HEK293 (cell line): ENCODE results near the gene DDX31.

ENCODE experiments used
- CTCF ChIA-PET: fragments of 350-600 bp; formaldehyde crosslinking; extraction: SDS; loops from one replicate; lab custom pipeline; 2021; ENCODE audit warnings: antibody characterized with exemption; lab: Yijun Ruan, JAX
- POLR2A ChIA-PET: fragments of 300-600 bp; formaldehyde crosslinking; extraction: SDS; loops from one replicate; lab custom pipeline; 2020; ENCODE audit warnings: antibody characterized with exemption, inconsistent platforms; lab: Yijun Ruan, JAX
- H3K27ac ChIP-seq: fragments of 200-500 bp; sonication (Bioruptor generic); 2 replicates; pipeline ENCODE4 v1.5.1; 2014; ENCODE audit warnings: low read depth, low read length, control low read depth, inconsistent platforms; ENCODE audit errors: extremely low read depth
- H3K36me3 ChIP-seq, 2 experiments: fragments of 200-500 bp in 1 of 2; sonication (Bioruptor generic) in 1 of 2; 1 replicate in 1 of 2; 2 replicates in 1 of 2; pipeline ENCODE4 v1.5.1; 2014 to 2017; ENCODE audit warnings: inconsistent platforms in 2 of 2, low read length in 2 of 2; ENCODE audit not compliant: control insufficient read depth in 2 of 2, insufficient read depth in 1 of 2
- H3K4me1 ChIP-seq: fragments of 200-500 bp; sonication (Bioruptor generic); 2 replicates; pipeline ENCODE4 v1.5.1; 2014; ENCODE audit warnings: mild to moderate bottlenecking, low read length, inconsistent platforms; ENCODE audit not compliant: control insufficient read depth, insufficient read depth
- H3K4me3 ChIP-seq: 2 replicates; pipeline ENCODE4 v1.5.1; 2011; ENCODE audit warnings: low read depth, mild to moderate bottlenecking, control low read depth, low read length, moderate library complexity
- H3K9me3 ChIP-seq: fragments of 200-500 bp; sonication (Bioruptor generic); 2 replicates; pipeline ENCODE4 v1.5.1; 2014; ENCODE audit warnings: low read depth, low read length, inconsistent platforms; ENCODE audit not compliant: control insufficient read depth, insufficient read depth
- AEBP2 ChIP-seq: fragments of 450-650 bp; formaldehyde crosslinking; IDR thresholded peaks from 2 replicates; pipeline ENCODE4 v1.5.1; 2016; ENCODE audit warnings: missing biosample characterization, missing genetic modification characterization, borderline replicate concordance
- CTCF ChIP-seq: fragments of 450-650 bp; formaldehyde crosslinking; IDR thresholded peaks from 2 replicates; pipeline ENCODE4 v1.5.1; 2016; ENCODE audit warnings: missing biosample characterization, missing genetic modification characterization
- MEIS1 ChIP-seq: sonication (generic); formaldehyde crosslinking; IDR thresholded peaks from 2 replicates; pipeline ENCODE4 v1.8.1; 2022; ENCODE audit warnings: missing genetic modification reagents, mild to moderate bottlenecking, borderline replicate concordance
- TCF7L2 ChIP-seq: IDR thresholded peaks from 2 replicates; pipeline ENCODE4 v1.6.1; 2011; ENCODE audit warnings: low read depth, mild to moderate bottlenecking, inconsistent platforms, low read length, moderate library complexity, borderline replicate concordance
- ZIC2 ChIP-seq: fragments of 450-650 bp; formaldehyde crosslinking; IDR thresholded peaks from 2 replicates; pipeline ENCODE4 v1.5.1; 2016; ENCODE audit warnings: missing biosample characterization, missing genetic modification characterization
- ZNF121 ChIP-seq: fragments of 450-650 bp; formaldehyde crosslinking; IDR thresholded peaks from 2 replicates; pipeline ENCODE4 v1.5.1; 2016; ENCODE audit warnings: missing biosample characterization, missing genetic modification characterization
- ZNF138 ChIP-seq: fragments of 450-650 bp; formaldehyde crosslinking; IDR thresholded peaks from 2 replicates; pipeline ENCODE4 v1.5.1; 2016; ENCODE audit warnings: missing biosample characterization, missing genetic modification characterization, borderline replicate concordance
- ZNF2 ChIP-seq: fragments of 450-650 bp; formaldehyde crosslinking; IDR thresholded peaks from 2 replicates; pipeline ENCODE4 v1.5.1; 2016; ENCODE audit warnings: missing biosample characterization, missing genetic modification characterization
- ZNF214 ChIP-seq: fragments of 450-650 bp; formaldehyde crosslinking; IDR thresholded peaks from 2 replicates; pipeline ENCODE4 v1.5.1; 2017; ENCODE audit warnings: missing biosample characterization, mild to moderate bottlenecking, missing genetic modification characterization, borderline replicate concordance
- ZNF248 ChIP-seq: fragments of 450-650 bp; formaldehyde crosslinking; IDR thresholded peaks from 2 replicates; pipeline ENCODE4 v1.5.1; 2017; ENCODE audit warnings: missing biosample characterization, missing genetic modification characterization
- ZNF280C ChIP-seq: fragments of 450-650 bp; formaldehyde crosslinking; IDR thresholded peaks from 2 replicates; pipeline ENCODE4 v1.5.1; 2016; ENCODE audit warnings: missing biosample characterization, missing genetic modification characterization
- ZNF416 ChIP-seq: fragments of 450-650 bp; formaldehyde crosslinking; IDR thresholded peaks from 2 replicates; pipeline ENCODE4 v1.5.1; 2016; ENCODE audit warnings: missing biosample characterization, missing genetic modification characterization
- ZNF626 ChIP-seq: fragments of 450-650 bp; sonication (Bioruptor Pico); formaldehyde crosslinking; IDR thresholded peaks from 2 replicates; pipeline ENCODE4 v1.5.1; 2018; ENCODE audit warnings: missing biosample characterization, missing genetic modification characterization, inconsistent platforms
- ZNF664 ChIP-seq: fragments of 450-650 bp; formaldehyde crosslinking; IDR thresholded peaks from 2 replicates; pipeline ENCODE4 v1.5.1; 2016; ENCODE audit warnings: missing biosample characterization, missing genetic modification characterization
- ZNF677 ChIP-seq: fragments of 450-650 bp; IDR thresholded peaks from 2 replicates; pipeline ENCODE4 v1.5.0; 2018; ENCODE audit warnings: missing biosample characterization, mild to moderate bottlenecking, missing genetic modification characterization, moderate library complexity
- ZSCAN4 ChIP-seq: fragments of 450-650 bp; formaldehyde crosslinking; IDR thresholded peaks from 2 replicates; pipeline ENCODE4 v1.5.1; 2017; ENCODE audit warnings: missing biosample characterization, missing genetic modification characterization

Gene DDX31

GRCh38 chr9:132626285-132626684, 43.5 kb downstream of the DDX31 start:
- POLR2A ChIA-PET, result no interaction called here
- peaks cover 3 to 67% of the 10 kb centered on the region in 2 experiments; a peak in 2 of 3 replicates for H3K36me3 ChIP-seq
- CTCF ChIA-PET, result interaction anchor here (0.7 kb wide), 1 partner anchor 36 kb away, joined by 3 read pairs; no protein-coding TSS in a partner anchor
- H3K4me3 ChIP-seq, result no peak overlapping the region
- H3K4me1 ChIP-seq, result no peaks in the 10 kb centered on the region
- H3K27ac ChIP-seq, result no peak overlapping the region
- no peaks in the 10 kb centered on the region for H3K9me3 ChIP-seq
- no peak for TF ChIP-seq ZIC2
- TF ChIP-seq ZNF121 (tag by site-specific recombination), result no peak
- TF ChIP-seq ZNF677 (tag by site-specific recombination), result no peak
- TF ChIP-seq TCF7L2, result no peak
- TF ChIP-seq ZNF214 (tag by site-specific recombination), result no peak

GRCh38 chr9:132622159-132622558, 47.6 kb downstream of the DDX31 start:
- no peaks in the 10 kb centered on the region for H3K4me1 ChIP-seq
- no peak overlapping the region for H3K4me3 ChIP-seq
- POLR2A ChIA-PET, result interaction anchor here (1.0 kb wide), 1 partner anchor 47 kb away, joined by 4 read pairs; the partner anchor contains the start of genes DDX31 and GTF3C4
- no peaks in the 10 kb centered on the region for H3K9me3 ChIP-seq
- CTCF ChIA-PET, result interaction anchor here (1.0 kb wide), 1 partner anchor 211 kb away, joined by 3 read pairs; no protein-coding TSS in a partner anchor
- no peak overlapping the region for H3K27ac ChIP-seq
- TF ChIP-seq ZNF280C (tag by site-specific recombination) (no peak), ZNF664 (no peak), ZNF2 (tag by site-specific recombination) (no peak), ZSCAN4 (tag by site-specific recombination) (no peak), ZNF248 (tag by site-specific recombination) (no peak), ZNF138 (tag by site-specific recombination) (no peak), AEBP2 (no peak), MEIS1 (CRISPR knock-in tag) (no peak), ZNF626 (tag by site-specific recombination) (no peak), ZNF416 (tag by site-specific recombination) (no peak), ZNF677 (tag by site-specific recombination) (no peak)
- H3K36me3 ChIP-seq, result peaks cover 3 to 52% of the 10 kb centered on the region in 2 experiments; a peak in 2 of 3 replicates

GRCh38 chr9:132616725-132617124, 53.1 kb downstream of the DDX31 start:
- H3K36me3 ChIP-seq, result peaks cover 0 to 66% of the 10 kb centered on the region in 2 experiments; a peak in 2 of 3 replicates
- POLR2A ChIA-PET, result no interaction called here
- CTCF ChIA-PET, result no interaction called here

More at GRCh38 chr9:132616725-132617124, 53.1 kb downstream of the DDX31 start:
- Histone ChIP-seq H3K9me3 (no peaks in the 10 kb centered on the region), H3K4me1 (no peaks in the 10 kb centered on the region), H3K4me3 (no peak overlapping the region), H3K27ac (no peak overlapping the region)
- TF ChIP-seq CTCF (tag by site-specific recombination), result no peak
